ENCODE data around the gene INTS6.

Gene INTS6

GRCh38 chr13:51477653-51478324 is 25.0 kb upstream of the INTS6 start:
- no peak for DNase-seq
- no peaks in the 10 kb centered on the region for H3K36me3 ChIP-seq (replicated peaks; ENCODE audit: insufficient read depth, low read length)
- H3K4me2 ChIP-seq (ENCODE audit: low read depth, low read length), result no peak overlapping the region
- H3F3A ChIP-seq (ENCODE audit: insufficient read depth, low read length), result no peaks in the 10 kb centered on the region
- H3K27me3 ChIP-seq (replicated peaks; ENCODE audit: insufficient read depth, low read length), result no peaks in the 10 kb centered on the region
- no peak overlapping the region for H3K4me3 ChIP-seq (ENCODE audit: low read length)
- no peaks in the 10 kb centered on the region for H3K79me2 ChIP-seq (ENCODE audit: low read length)
- H4K20me1 ChIP-seq (ENCODE audit: insufficient read depth, low read length), result no peaks in the 10 kb centered on the region
- no peak overlapping the region for H3K9ac ChIP-seq (ENCODE audit: low read length)
- H2AFZ ChIP-seq (ENCODE audit: low read length), result no peak overlapping the region
- no peaks in the 10 kb centered on the region for H3K9me2 ChIP-seq (replicated peaks; ENCODE audit: insufficient read depth, low read length)
- no peak overlapping the region for H3K27ac ChIP-seq (ENCODE audit: low read length)
- no peaks in the 10 kb centered on the region for H3K4me1 ChIP-seq (ENCODE audit: low read length)
- no peaks in the 10 kb centered on the region for H3K9me3 ChIP-seq (replicated peaks; ENCODE audit: insufficient read depth, low read length)
- TF ChIP-seq EZH2phosphoT487 (IDR thresholded peaks at IDR 0.05; ENCODE audit: low read length), result no peak
- no peak for TF ChIP-seq CTCF (IDR thresholded peaks at IDR 0.05; ENCODE audit: low read length)

- H3K4me2 ChIP-seq (ENCODE audit: low read depth, low read length), result no peak overlapping the region
- H3K9ac ChIP-seq (ENCODE audit: low read length), result no peak overlapping the region
- no peaks in the 10 kb centered on the region for H4K20me1 ChIP-seq (ENCODE audit: insufficient read depth, low read length)
- H3K9me2 ChIP-seq (replicated peaks; ENCODE audit: insufficient read depth, low read length), result no peaks in the 10 kb centered on the region
- no peak overlapping the region for H2AFZ ChIP-seq (ENCODE audit: low read length)
- no peak for TF ChIP-seq EZH2 (optimal IDR thresholded peaks at IDR 0.05; ENCODE audit: low read depth, low read length)
- TF ChIP-seq CTCF (IDR thresholded peaks at IDR 0.05; ENCODE audit: low read length), result no peak
- TF ChIP-seq EZH2phosphoT487 (IDR thresholded peaks at IDR 0.05; ENCODE audit: low read length), result no peak
- no peaks in the 10 kb centered on the region for H3K79me2 ChIP-seq (ENCODE audit: low read length)
- no peaks in the 10 kb centered on the region for H3K9me3 ChIP-seq (replicated peaks; ENCODE audit: insufficient read depth, low read length)
- H3F3A ChIP-seq (ENCODE audit: insufficient read depth, low read length), result no peaks in the 10 kb centered on the region
- no peaks in the 10 kb centered on the region for H3K27me3 ChIP-seq (replicated peaks; ENCODE audit: insufficient read depth, low read length)
- no peak for DNase-seq
- H3K4me3 ChIP-seq (ENCODE audit: low read length), result no peak overlapping the region
- H3K36me3 ChIP-seq (replicated peaks; ENCODE audit: insufficient read depth, low read length), result no peaks in the 10 kb centered on the region
- H3K4me1 ChIP-seq (ENCODE audit: low read length), result no peaks in the 10 kb centered on the region
- H3K27ac ChIP-seq (ENCODE audit: low read length), result no peak overlapping the region
These were observed 24.3 kb upstream of the INTS6 start for GRCh38 chr13:51477149-51477548.

- no peak for DNase-seq
- TF ChIP-seq EZH2 (optimal IDR thresholded peaks at IDR 0.05; ENCODE audit: low read depth, low read length) (no peak), CTCF (IDR thresholded peaks at IDR 0.05; ENCODE audit: low read length) (no peak), EZH2phosphoT487 (IDR thresholded peaks at IDR 0.05; ENCODE audit: low read length) (no peak)
- Histone ChIP-seq H3K27me3 (replicated peaks; ENCODE audit: insufficient read depth, low read length) (no peaks in the 10 kb centered on the region), H3K9me2 (replicated peaks; ENCODE audit: insufficient read depth, low read length) (no peaks in the 10 kb centered on the region), H3K27ac (ENCODE audit: low read length) (no peak overlapping the region), H3F3A (ENCODE audit: insufficient read depth, low read length) (no peaks in the 10 kb centered on the region), H3K4me3 (ENCODE audit: low read length) (no peak overlapping the region), H3K4me1 (ENCODE audit: low read length) (no peaks in the 10 kb centered on the region), H3K36me3 (replicated peaks; ENCODE audit: insufficient read depth, low read length) (no peaks in the 10 kb centered on the region), H3K9ac (ENCODE audit: low read length) (no peak overlapping the region), H3K4me2 (ENCODE audit: low read depth, low read length) (no peak overlapping the region), H4K20me1 (ENCODE audit: insufficient read depth, low read length) (no peaks in the 10 kb centered on the region), H2AFZ (ENCODE audit: low read length) (no peak overlapping the region), H3K9me3 (replicated peaks; ENCODE audit: insufficient read depth, low read length) (no peaks in the 10 kb centered on the region), H3K79me2 (ENCODE audit: low read length) (no peaks in the 10 kb centered on the region)
These were observed 23.1 kb upstream of the INTS6 start for GRCh38 chr13:51475727-51476501.
